Stimulated activated CD8-positive, alpha-beta memory T cell treated with anti-CD3 and anti-CD28 coated beads, Interleukin-2, amount 100 ng/mL, for 48 hours (primary cell): Measurements from ENCODE around the gene SLC38A3.

Source experiments
- DNase-seq, 2 donors: peaks; one replicate each; pipeline ENCODE4 v3.0.0-alpha.2; 2020; ENCODE audit warnings: low read depth in 2 of 2

The SLC38A3 gene

DNA sequence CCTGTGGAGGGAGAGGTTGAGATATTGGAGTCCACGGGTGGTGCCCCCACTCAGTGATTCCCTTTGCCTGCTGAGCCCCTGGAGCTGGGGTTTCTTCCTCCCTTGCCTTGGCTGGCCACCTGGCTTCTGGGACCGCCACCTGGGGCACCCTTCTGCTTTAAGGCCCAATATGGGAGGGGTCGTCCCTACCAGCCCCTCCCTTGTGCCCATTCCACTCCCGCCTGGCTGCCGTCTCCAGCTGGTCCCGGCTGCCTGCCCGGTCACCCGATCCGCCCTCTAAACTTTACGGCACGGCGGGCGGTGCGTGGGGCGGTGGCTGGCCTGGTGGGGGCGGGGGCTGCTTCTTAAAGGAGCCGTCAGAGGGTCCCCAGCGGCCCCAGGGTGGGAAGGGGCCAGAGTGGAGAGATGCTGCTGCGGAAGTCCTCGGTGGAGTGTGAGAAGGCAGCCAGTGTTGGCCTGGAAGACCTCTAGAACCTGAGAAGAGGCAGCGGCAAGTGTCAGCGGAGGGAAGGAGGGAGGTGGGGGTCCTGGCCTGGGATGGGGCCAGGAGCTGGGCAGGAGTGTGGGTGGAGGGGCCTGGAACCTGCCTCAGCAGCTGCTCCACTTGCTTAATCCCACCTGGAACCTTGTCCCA is 62.3 kb downstream of the SLC38A3 start:
- no peak for DNase-seq

DNA sequence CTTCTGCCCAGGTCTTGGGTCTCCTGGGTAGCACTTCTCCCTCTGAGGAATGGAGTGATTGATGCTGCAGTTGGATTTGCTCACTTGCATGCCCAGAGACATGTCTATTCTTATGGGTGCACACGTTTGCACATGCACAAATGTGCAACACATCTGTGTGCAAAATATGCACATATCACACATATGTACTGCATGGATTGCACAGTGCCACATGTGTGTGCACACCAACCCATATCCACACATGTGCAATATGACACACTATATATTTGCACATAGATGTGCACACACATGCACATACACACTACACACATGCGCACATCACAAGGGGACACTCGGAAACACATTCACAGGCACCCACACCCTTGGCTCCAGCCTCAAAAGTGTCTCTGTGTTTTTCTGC is 63.2 kb downstream of the SLC38A3 start:
- no peak for DNase-seq

DNA sequence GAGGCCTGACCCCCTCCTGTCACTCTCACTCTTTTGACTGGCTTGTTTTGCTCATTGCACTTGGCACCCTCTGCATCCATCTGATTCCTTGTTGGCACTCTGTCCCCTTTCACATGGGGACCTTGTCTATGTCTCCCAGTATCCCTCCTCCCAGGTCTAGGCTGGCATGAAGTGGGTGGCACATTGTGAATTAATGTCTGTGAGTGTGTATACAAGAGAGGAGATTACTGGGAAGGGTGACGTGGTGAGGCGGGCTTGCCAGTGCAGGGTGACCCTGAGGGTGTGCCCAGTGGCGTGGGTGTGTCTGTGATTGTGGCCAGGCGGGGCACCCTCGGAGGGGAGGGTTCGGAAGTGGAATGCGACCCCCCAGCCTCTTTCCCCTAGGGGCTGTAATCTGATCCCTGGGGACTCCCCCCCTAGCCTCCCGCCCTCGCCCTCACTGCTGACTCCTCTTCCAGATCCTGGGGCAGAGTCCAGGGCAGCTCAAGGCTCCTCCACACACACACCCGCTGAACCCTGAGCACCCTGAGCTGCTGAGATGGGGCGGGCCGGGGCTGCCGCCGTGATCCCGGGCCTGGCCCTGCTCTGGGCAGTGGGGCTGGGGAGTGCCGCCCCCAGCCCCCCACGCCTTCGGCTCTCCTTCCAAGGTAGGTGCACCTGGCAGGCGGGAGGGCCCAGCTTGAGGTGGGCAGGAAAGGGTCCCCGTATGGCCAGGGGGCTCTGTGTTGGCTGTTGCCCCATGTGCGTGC is 63.8 kb downstream of the SLC38A3 start, which contains the start of gene SEMA3B:
Gene SEMA3B, plus strand, starts transcription at position 445 of the 749 bp plus-strand sequence. Its CDS starts 94 bp downstream, at position 539.
- no peak for DNase-seq

DNA sequence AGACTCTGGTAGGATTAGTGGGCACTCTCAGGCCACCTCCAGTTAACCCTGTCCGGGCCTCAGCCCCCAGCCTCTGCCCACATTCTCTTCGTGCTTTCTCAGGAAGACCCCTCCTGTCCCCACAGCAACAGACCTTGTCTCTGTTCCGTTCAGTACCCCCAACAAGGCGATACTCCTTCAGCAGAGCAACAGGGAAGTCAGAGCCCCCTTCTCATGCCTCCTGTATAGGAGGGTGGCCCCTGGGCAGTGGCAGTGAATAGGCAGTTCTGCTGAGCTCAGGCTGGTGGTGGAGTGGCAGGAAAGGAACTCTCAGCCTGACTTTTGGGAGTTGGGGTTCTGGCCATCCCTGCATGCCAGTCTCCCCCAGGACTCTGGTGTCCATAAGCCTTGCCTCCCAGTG is 64.4 kb downstream of the SLC38A3 start:
- no peak for DNase-seq

DNA sequence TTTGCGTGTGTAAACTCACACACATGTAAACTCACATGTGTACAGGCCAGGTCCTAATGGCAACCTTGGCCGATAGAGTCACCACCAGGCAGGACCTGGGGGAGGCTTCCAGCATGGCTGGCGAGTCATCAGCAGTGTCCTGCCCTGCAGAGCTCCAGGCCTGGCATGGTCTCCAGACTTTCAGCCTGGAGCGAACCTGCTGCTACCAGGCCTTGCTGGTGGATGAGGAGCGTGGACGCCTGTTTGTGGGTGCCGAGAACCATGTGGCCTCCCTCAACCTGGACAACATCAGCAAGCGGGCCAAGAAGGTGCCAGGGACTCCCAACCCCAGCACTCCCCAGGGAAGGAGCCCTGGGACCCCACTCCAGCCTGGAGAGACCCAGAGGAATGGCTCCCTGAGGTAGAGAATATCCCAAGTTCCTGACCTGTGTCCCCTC is 64.9 kb downstream of the SLC38A3 start:
- DNase-seq: no peak

DNA sequence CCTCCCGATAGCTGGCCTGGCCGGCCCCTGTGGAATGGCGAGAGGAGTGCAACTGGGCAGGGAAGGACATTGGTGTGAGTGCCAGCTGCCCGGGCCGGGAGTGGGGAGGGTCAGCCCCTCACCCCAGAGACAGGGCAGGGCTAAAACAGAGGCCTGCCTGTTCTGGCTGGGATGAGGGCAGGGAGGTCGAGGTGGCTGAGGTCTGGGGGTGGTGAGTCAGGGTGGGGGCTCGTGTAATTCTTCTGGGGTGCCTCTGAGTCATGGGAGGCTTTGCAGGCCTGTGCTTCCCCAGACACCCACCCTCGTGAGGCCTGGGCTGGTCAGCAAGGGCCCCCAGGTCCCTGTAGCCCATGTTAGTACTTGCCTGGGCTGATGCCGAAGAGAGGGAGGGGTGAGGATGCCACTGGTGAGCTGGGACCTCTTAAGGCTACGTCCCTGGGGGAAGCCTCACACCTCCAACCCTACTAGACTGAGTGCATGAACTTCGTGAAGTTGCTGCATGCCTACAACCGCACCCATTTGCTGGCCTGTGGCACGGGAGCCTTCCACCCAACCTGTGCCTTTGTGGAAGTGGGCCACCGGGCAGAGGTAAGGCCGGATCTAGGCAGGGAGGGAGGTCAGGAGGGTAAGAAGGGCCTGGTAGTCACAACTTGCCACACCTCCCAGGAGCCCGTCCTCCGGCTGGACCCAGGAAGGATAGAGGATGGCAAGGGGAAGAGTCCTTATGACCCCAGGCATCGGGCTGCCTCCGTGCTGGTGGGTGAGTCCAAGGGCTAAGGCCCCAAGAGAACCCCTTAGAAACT is 65.6 kb downstream of the SLC38A3 start:
- DNase-seq: no peak
